ENCODE results near the gene ZNF784.

ZNF784 gene

GRCh38 chr19:55605637-55606470 lies 18.5 kb downstream of the ZNF784 start, which contains the start of gene ZNF865 (continued):
- TF ChIP-seq ZNF558 (tag by site-specific recombination; IDR thresholded peaks at IDR 0.05) (no peak), HIC1 (tag by site-specific recombination; IDR thresholded peaks at IDR 0.05) (peak; percentile 64; the same call in 1 of the 2 replicates), SP3 (tag by site-specific recombination; IDR thresholded peaks at IDR 0.05) (peak; percentile 54), ZNF121 (tag by site-specific recombination; IDR thresholded peaks at IDR 0.05) (no peak), ZNF529 (tag by site-specific recombination; IDR thresholded peaks at IDR 0.05; ENCODE audit: insufficient replicate concordance) (no peak), GLIS1 (tag by site-specific recombination; IDR thresholded peaks at IDR 0.05) (peak; percentile 59), GFI1B (tag by site-specific recombination; IDR thresholded peaks at IDR 0.05) (no peak), ZNF394 (tag by site-specific recombination; IDR thresholded peaks at IDR 0.05; ENCODE audit: borderline replicate concordance) (peak; percentile 44; the same call in 1 of the 2 replicates)

GRCh38 chr19:55605207-55605636 lies 19.1 kb downstream of the ZNF784 start:
- Histone ChIP-seq H3K4me1 (ENCODE audit: control insufficient read depth, insufficient read depth, low read length) (peaks cover 8% of the 10 kb centered on the region; the same call in 1 of the 2 replicates), H3K27ac (ENCODE audit: extremely low read depth, low read depth, low read length) (peak overlapping the region; percentile 88; the same call in 1 of the 2 replicates), H3K36me3 (ENCODE audit: control insufficient read depth in 2 of 2, insufficient read depth in 1 of 2, low read length in 2 of 2) (peaks cover 15 to 27% of the 10 kb centered on the region in 2 experiments; a peak in 2 of 3 replicates), H3K9me3 (ENCODE audit: control insufficient read depth, insufficient read depth, low read depth, low read length) (no peaks in the 10 kb centered on the region), H3K4me3 (ENCODE audit: low read depth, low read length) (peak overlapping the region; percentile 97)
- POLR2A ChIA-PET = interaction anchor here (0.5 to 4.5 kb wide), 18 partner anchors 16 to 488 kb away, joined by 3 to 75 read pairs (median 4); partner anchors contain the start of genes PPP1R12C, U2AF2, UBE2S and ZNF579
- CTCF ChIA-PET = interaction anchor here (0.5 to 3.1 kb wide), 22 partner anchors 14 to 266 kb away, joined by 3 to 50 read pairs (median 6); partner anchors contain the start of genes ISOC2, KMT5C and ZNF784
- TF ChIP-seq HIC1 (tag by site-specific recombination; IDR thresholded peaks at IDR 0.05) (no peak), ZNF146 (tag by site-specific recombination; IDR thresholded peaks at IDR 0.05) (no peak), KLF16 (tag by site-specific recombination; IDR thresholded peaks at IDR 0.05) (no peak), ZNF624 (tag by site-specific recombination; IDR thresholded peaks at IDR 0.05) (no peak), ZNF621 (tag by site-specific recombination; IDR thresholded peaks at IDR 0.05) (no peak), ZNF645 (tag by site-specific recombination; IDR thresholded peaks at IDR 0.05) (no peak), PRDM1 (tag by site-specific recombination; IDR thresholded peaks at IDR 0.05) (peak; percentile 22; the same call in 1 of the 2 replicates), ZBTB48 (tag by site-specific recombination; IDR thresholded peaks at IDR 0.05) (no peak), ZNF335 (tag by site-specific recombination; conservative IDR thresholded peaks at IDR 0.05) (no peak), ZBTB49 (tag by site-specific recombination; IDR thresholded peaks at IDR 0.05; ENCODE audit: low read depth) (no peak), ZBTB10 (tag by site-specific recombination; IDR thresholded peaks at IDR 0.05) (0 out of 2 replicates have a peak, but pooled peaks have one; percentile 6), KLF8 (tag by site-specific recombination; IDR thresholded peaks at IDR 0.05) (peak; percentile 67; the same call in 1 of the 2 replicates), ZNF366 (tag by site-specific recombination; conservative IDR thresholded peaks at IDR 0.05) (peak; percentile 74), ZNF843 (tag by site-specific recombination; IDR thresholded peaks at IDR 0.05) (no peak)
- TF ChIP-seq, protein P1, sequence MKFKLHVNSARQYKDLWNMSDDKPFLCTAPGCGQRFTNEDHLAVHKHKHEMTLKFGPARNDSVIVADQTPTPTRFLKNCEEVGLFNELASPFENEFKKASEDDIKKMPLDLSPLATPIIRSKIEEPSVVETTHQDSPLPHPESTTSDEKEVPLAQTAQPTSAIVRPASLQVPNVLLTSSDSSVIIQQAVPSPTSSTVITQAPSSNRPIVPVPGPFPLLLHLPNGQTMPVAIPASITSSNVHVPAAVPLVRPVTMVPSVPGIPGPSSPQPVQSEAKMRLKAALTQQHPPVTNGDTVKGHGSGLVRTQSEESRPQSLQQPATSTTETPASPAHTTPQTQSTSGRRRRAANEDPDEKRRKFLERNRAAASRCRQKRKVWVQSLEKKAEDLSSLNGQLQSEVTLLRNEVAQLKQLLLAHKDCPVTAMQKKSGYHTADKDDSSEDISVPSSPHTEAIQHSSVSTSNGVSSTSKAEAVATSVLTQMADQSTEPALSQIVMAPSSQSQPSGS (tag by site-specific recombination; IDR thresholded peaks at IDR 0.05; ENCODE audit: low read depth) = no peak
